Esophagus (tissue), 2 donors: ENCODE data around the gene SBK1. TPM values are rescaled to one million over a fixed set of nuclear protein-coding genes. Genes with fewer than 3 reads are reported as not detected.

Experiments
- H3K27ac ChIP-seq, 2 donors: one replicate each; pipeline ENCODE4 v1.5.1; 2013; ENCODE audit warnings: low read depth in 2 of 2, mild to moderate bottlenecking in 2 of 2, inconsistent platforms in 1 of 2, low read length in 1 of 2, moderate library complexity in 1 of 2
- H3K27me3 ChIP-seq, 2 donors: one replicate each; pipeline ENCODE4 v1.6.1; 2013; ENCODE audit warnings: low read length in 2 of 2, control low read depth in 1 of 2, mild to moderate bottlenecking in 1 of 2; ENCODE audit not compliant: insufficient read depth in 2 of 2, control insufficient read depth in 1 of 2
- H3K36me3 ChIP-seq, 2 donors: one replicate each; pipeline ENCODE4 v1.6.1; 2013; ENCODE audit warnings: low read length in 1 of 2; ENCODE audit not compliant: control insufficient read depth in 2 of 2, insufficient read depth in 2 of 2
- H3K4me1 ChIP-seq, 2 donors: one replicate each; pipeline ENCODE4 v1.6.1; 2013; ENCODE audit warnings: low read length in 1 of 2; ENCODE audit not compliant: control insufficient read depth in 2 of 2, insufficient read depth in 2 of 2
- H3K4me3 ChIP-seq, 2 donors: one replicate each; pipeline ENCODE4 v1.5.1; 2013; ENCODE audit warnings: low read length in 2 of 2, mild to moderate bottlenecking in 2 of 2, low read depth in 1 of 2, moderate library complexity in 1 of 2
- H3K9me3 ChIP-seq, 2 donors: one replicate each; pipeline ENCODE4 v1.6.1; 2013; ENCODE audit warnings: mild to moderate bottlenecking in 2 of 2, low read depth in 1 of 2, low read length in 1 of 2, moderate library complexity in 1 of 2; ENCODE audit not compliant: control insufficient read depth in 2 of 2, insufficient read depth in 1 of 2
- WGBS, 2 donors: extraction: QIAGEN DNeasy Blood & Tissue Kit; methylation state at CpG; one replicate each; pipeline ENCODE4 v1.1.7; 2013; 5-methylcytosine and 5-hydroxymethylcytosine counted together
- polyA plus RNA-seq, 2 donors: library from polyadenylated mRNA; stranded (reverse); fragments of 200-250 nt; gene quantifications; one replicate each; pipeline ENCODE4 v1.2.3, GENCODE V29; 2013
- donor health status: healthy with polysubstance abuse.
- donor health status: Bipolar disorder and iron deficiency.

The SBK1 gene
- polyA plus RNA-seq, 2 donors: 0.36 to 0.47 TPM

DNA sequence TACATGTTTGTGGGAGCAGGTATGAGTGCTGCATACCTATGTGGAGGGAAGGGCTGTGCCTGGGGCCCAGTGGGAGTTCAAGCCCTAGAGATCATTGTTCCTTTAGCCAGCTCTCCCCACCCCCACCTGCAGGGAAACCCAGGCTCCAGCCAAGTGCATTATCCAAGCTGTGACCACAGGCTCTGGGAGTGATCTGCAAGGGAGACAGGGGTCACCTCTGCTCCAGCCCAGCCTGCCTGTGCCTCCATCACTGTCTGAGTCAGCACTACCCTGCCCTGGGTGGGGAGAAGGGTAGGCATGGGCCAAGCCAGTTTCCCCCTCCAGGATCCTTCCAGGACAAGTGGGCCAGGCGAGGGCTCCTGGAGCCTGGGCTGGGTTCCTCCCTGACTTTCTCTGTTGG is 32.1 kb upstream of the SBK1 start:
- Histone ChIP-seq H3K9me3 (no peaks in the 10 kb centered on the region), H3K4me3 (no peak overlapping the region), H3K4me1 (no peaks in the 10 kb centered on the region), H3K27me3 (no peaks in the 10 kb centered on the region), H3K36me3 (no peaks in the 10 kb centered on the region), H3K27ac (no peak overlapping the region)
- WGBS, 2 donors: 77 to 79% methylated on average over 1 of the region's 1 CpG

DNA sequence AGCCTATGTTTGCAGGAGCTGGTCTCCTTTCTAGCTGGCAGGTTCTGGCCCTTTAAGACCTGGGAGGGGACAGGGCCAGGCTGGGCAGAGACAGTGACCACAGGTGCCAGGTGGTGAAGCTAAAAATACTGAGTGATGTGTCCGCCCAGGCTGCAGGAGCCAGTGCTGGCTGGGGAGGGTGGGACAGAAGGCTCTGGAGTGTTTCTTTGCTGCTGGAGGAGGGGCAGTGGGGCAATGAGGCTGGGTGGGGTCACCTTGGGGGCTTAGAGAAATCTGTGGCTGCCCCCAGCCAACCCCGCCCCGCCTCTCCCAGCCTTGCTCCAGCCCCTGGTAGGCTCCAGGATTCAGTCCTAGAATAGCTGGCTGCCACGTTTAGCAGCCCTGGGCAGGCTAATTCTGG is 30.4 kb upstream of the SBK1 start:
- H3K9me3 ChIP-seq: no peaks in the 10 kb centered on the region
- no peaks in the 10 kb centered on the region for H3K27me3 ChIP-seq
- H3K4me3 ChIP-seq: no peak overlapping the region
- H3K4me1 ChIP-seq: no peaks in the 10 kb centered on the region
- H3K27ac ChIP-seq: no peak overlapping the region
- 51 to 54% methylated on average over 4 of the region's 4 CpGs for WGBS, 2 donors
- H3K36me3 ChIP-seq: no peaks in the 10 kb centered on the region

DNA sequence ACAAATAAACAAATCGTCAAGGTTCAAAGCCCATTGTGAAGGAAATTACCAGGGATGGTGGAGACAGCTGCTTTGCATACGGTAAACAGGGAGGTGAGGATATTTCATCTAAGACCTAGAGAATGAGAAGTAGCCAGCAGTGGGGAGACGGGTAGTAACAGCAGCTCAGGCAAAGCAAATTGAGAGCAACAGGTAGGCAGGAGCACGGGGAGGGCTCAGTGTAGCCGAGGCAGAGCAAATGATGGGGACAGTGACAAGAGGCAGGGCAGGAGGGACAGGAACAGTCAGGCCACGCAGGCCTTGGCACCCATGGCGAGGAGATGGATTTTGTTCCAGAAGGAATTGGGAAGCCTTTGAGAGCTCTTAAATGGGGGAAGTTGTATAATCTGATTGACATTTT is 29.0 kb upstream of the SBK1 start:
- Histone ChIP-seq H3K4me3 (no peak overlapping the region), H3K4me1 (no peaks in the 10 kb centered on the region), H3K9me3 (no peaks in the 10 kb centered on the region), H3K36me3 (no peaks in the 10 kb centered on the region), H3K27ac (no peak overlapping the region), H3K27me3 (no peaks in the 10 kb centered on the region)
- WGBS, 2 donors: 60 to 66% methylated on average over 7 of the region's 7 CpGs

DNA sequence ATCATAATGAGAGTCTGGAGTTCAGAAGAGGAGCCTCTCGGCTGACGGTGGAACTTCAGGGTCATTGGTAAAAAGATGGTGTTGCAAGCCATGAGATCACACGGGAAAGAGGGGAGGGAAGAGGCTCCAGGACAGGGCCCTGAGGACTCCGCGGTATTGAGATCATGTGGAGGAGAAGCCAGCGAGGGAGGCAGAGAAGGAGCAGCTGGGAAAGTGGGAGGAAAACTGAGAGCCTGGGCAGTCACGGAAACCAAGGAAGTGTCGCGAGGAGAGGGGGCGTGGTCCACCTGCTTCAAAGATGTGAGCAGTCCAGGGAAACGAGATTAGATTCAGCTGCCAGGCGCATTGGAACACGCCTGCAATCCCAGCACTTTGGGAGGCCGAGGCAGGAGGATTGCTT is 27.7 kb upstream of the SBK1 start:
- Histone ChIP-seq H3K4me3 (no peak overlapping the region), H3K27me3 (no peaks in the 10 kb centered on the region), H3K4me1 (no peaks in the 10 kb centered on the region), H3K27ac (no peak overlapping the region), H3K9me3 (no peaks in the 10 kb centered on the region), H3K36me3 (no peaks in the 10 kb centered on the region)
- 48 to 62% methylated on average over 14 of the region's 14 CpGs for WGBS, 2 donors

DNA sequence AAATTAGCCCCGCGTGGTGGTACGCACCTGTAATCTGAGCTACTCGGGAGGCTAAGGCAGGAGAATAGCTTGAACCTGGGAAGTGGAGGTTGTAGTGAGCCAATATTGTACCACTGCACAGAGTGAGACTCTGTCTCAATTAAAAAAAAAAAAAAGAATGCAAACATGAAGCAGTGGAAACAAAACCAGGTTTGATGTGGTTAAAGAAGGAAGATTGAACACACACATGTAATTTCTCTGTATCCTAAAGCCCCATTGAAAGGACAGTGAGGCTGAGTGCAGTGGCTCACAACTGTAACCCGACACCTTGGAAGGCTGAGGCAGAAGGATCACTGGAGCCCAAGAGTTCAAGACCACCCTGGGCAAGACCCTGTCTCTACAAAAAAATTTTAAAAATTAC is 26.5 kb upstream of the SBK1 start:
- WGBS, 2 donors: 89 to 94% methylated on average over 5 of the region's 5 CpGs
- Histone ChIP-seq H3K4me3 (no peak overlapping the region), H3K27me3 (no peaks in the 10 kb centered on the region), H3K36me3 (no peaks in the 10 kb centered on the region), H3K9me3 (no peaks in the 10 kb centered on the region), H3K27ac (no peak overlapping the region), H3K4me1 (no peaks in the 10 kb centered on the region)

DNA sequence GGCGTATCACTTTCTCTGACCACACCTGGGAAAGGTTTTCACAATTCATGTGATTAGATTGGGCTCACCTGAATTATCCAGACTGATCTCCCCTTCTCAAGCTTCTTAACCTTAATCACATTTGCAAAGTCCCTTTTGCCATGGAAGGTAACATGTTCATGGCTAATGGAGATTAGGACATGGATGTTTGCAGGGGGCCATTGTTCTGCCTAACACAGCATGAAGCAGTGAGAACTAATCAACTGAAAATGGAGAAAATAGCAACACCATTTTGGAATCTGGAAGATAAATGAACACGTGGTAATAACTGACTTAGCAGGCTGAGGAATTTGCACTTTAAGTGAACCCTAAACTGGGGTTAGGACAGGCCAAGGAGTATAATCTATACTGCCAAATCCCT is 25.0 kb upstream of the SBK1 start:
- Histone ChIP-seq H3K36me3 (no peaks in the 10 kb centered on the region), H3K27me3 (no peaks in the 10 kb centered on the region), H3K4me3 (no peak overlapping the region), H3K9me3 (no peaks in the 10 kb centered on the region), H3K27ac (no peak overlapping the region), H3K4me1 (no peaks in the 10 kb centered on the region)
- 55 to 61% methylated on average over 2 of the region's 2 CpGs for WGBS, 2 donors

DNA sequence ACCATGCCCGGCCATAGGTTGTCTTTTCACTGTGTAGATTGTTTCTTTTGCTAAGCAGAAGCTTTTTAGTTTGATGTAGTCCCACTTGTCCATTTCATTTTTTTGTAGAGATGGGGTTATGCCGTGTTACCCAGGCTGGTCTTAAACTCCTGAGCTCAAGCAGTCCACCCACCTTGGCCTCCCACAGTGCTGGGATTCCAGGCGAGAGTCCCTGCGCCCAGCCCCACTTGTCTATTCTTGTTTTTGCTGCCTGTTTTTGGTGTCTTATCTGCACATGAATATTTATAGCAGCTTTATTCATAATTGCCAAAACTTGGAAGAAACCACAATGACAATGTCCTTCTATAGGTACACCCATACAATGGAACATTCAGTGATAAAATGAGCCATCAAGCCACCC is 18.8 kb upstream of the SBK1 start:
- Histone ChIP-seq H3K4me1 (peaks cover 0 to 3% of the 10 kb centered on the region in 2 donors), H3K9me3 (no peaks in the 10 kb centered on the region), H3K36me3 (no peaks in the 10 kb centered on the region), H3K4me3 (no peak overlapping the region), H3K27me3 (no peaks in the 10 kb centered on the region), H3K27ac (no peak overlapping the region)
- WGBS, 2 donors: 55 to 72% methylated on average over 4 of the region's 4 CpGs

DNA sequence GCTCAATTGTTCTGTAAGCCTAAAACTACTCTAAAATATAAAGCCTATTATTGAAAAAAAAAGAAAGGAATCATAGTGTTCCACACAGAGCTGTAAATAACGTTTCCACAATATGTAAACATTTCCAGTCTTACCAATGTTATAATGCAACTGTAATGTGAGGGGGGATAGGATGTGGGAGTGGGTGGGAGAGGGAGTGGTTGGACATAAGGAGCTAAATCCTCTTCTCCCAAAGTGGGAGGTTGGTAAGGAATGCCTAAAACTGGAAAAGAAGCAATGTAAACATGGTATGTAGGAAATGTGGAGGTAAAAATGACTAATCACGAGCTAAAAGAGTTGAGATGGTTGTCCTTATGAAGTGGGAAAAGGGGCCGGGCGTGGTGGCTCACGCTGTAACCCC is 17.6 kb upstream of the SBK1 start:
- Histone ChIP-seq H3K36me3 (no peaks in the 10 kb centered on the region), H3K4me3 (no peak overlapping the region), H3K9me3 (no peaks in the 10 kb centered on the region), H3K27me3 (no peaks in the 10 kb centered on the region), H3K27ac (no peak overlapping the region), H3K4me1 (peaks cover 0 to 3% of the 10 kb centered on the region in 2 donors)
- 69 to 70% methylated on average over 5 of the region's 5 CpGs for WGBS, 2 donors

DNA sequence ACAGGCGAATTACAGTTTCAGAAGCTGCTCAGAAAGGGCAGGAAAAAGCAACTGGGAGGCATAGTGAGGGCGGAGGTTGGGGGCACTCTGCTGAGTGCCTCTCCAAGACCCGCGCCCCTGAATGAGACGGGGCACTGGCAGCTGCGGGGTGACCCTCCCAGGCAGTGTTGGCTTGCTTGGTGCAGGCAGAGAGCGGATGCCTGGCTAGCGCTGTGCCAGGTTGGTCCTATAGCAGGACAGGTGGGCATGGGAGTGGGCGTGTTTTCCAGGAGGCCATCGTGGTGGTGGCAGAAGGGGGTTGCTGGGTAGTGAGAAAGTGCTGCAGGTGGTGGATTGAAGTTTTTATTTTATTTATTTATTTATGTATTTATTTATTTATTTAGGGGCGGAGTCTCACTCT is 16.0 kb upstream of the SBK1 start:
- Histone ChIP-seq H3K4me1 (peaks cover 0 to 3% of the 10 kb centered on the region in 2 donors), H3K4me3 (no peak overlapping the region), H3K27ac (no peak overlapping the region), H3K36me3 (no peaks in the 10 kb centered on the region), H3K27me3 (no peaks in the 10 kb centered on the region), H3K9me3 (no peaks in the 10 kb centered on the region)
- 80 to 81% methylated on average over 11 of the region's 11 CpGs for WGBS, 2 donors

DNA sequence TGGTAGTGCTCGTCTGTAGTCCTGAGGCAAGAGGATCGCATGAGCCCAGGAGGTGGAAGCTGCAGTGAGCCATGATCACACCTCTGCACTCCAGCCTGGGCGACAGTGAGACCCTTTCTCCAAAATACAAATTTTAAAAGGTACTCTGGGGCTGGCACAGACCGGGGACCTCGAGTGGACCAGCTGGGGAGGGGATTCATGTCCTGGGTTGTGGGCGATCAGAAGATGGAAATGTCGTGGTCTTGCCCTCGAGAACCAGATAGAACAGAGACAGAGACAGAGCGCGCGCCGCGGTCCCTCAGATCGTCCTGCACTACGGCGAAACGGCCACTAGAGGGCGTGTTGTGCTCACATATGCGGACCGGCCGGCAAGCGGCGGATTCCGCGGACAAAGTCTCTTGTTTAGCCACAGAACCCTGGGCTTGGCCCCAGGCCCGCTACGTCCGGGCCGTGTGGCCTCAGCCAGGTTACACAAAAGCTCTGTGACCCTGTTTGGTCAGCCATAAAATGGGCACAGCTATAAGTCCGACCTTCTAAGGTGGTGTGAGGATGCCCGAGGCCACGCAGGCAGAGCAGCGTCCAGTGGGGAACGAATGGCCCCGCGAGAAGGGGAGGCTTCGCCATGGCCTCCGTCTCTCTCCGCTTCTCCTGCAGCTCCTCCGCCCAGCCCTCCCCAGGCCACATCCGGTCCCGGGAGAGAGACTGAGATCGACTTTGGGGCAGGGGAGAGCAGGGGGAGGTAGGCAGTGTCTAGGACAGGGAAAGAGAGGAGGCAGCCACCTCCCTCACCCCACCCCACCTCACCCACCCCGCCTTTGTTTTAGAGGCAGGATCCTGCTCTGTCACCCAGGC is 14.6 kb upstream of the SBK1 start:
- H3K27me3 ChIP-seq: no peaks in the 10 kb centered on the region
- H3K27ac ChIP-seq: no peak overlapping the region
- WGBS, 2 donors: 2 to 3% methylated on average over 43 to 44 of the region's 44 CpGs
- peaks cover 0 to 3% of the 10 kb centered on the region in 2 donors for H3K4me1 ChIP-seq
- H3K9me3 ChIP-seq: no peaks in the 10 kb centered on the region
- H3K4me3 ChIP-seq: no peak overlapping the region
- H3K36me3 ChIP-seq: no peaks in the 10 kb centered on the region
